DND-41 (cell line): ENCODE results near the gene C1QTNF1.

Experiments
- EZH2 ChIP-seq: IDR thresholded peaks from 3 replicates; pipeline ENCODE4 v1.6.1; 2012; ENCODE audit warnings: borderline replicate concordance, low read depth, mild to moderate bottlenecking, moderate library complexity, low read length, inconsistent platforms; ENCODE audit not compliant: severe bottlenecking
- TF ChIP-seq, protein P1 (sequence below): IDR thresholded peaks from 2 replicates; pipeline ENCODE4 v1.5.1; 2012; ENCODE audit warnings: borderline replicate concordance, low read length, moderate library complexity, mild to moderate bottlenecking; ENCODE audit not compliant: poor library complexity, severe bottlenecking; ENCODE audit errors: extremely low read depth

DNA sequence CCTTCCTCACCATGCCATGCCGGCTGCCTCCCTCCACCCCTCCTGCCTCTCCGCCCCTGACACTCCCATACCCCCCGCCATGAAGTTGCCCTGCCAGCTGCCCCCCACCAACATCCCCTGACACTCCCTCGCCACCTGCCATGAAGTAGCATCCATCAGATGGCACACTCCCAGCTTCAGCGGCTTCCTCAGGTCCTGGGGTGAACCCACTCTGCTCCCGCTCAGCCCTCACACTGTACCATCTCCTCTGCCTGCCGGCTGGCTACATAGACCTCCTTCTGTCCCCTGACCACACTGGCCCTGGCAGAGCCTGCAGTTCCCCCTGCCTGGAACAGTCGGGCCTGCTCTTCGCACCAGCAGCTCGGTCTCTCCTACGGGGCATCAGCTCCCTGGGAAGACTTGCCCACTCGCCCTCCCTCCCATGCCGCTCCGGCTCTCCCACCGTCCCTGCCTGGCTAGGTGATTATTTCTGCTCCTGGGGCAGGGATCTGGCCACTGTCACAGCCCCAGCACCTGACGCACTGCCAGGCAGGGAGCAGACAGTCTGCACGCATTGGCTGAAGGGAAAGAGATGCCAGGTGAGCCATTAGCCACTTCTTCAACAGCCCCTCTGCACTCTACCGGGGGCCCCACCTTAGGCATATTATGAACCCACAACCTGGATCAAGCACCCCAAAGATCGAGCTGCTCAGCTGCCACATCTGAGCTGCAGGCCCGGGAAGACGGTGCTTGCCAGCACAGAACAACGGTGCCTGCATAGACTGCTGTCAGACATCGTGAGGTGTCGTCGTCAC is 23.4 kb upstream of the C1QTNF1 start:
- TF ChIP-seq, protein P1, sequence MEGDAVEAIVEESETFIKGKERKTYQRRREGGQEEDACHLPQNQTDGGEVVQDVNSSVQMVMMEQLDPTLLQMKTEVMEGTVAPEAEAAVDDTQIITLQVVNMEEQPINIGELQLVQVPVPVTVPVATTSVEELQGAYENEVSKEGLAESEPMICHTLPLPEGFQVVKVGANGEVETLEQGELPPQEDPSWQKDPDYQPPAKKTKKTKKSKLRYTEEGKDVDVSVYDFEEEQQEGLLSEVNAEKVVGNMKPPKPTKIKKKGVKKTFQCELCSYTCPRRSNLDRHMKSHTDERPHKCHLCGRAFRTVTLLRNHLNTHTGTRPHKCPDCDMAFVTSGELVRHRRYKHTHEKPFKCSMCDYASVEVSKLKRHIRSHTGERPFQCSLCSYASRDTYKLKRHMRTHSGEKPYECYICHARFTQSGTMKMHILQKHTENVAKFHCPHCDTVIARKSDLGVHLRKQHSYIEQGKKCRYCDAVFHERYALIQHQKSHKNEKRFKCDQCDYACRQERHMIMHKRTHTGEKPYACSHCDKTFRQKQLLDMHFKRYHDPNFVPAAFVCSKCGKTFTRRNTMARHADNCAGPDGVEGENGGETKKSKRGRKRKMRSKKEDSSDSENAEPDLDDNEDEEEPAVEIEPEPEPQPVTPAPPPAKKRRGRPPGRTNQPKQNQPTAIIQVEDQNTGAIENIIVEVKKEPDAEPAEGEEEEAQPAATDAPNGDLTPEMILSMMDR: no peak
- no peak for TF ChIP-seq EZH2
